Activated T-cell treated with anti-CD3 and anti-CD28 coated beads, Interleukin-2, amount 50 U/mL, for 48 hours (primary cell): ENCODE measurements around the gene PSMD2.
"Not testable (repeated sequence)": the region's sequence is repeated elsewhere in the genome, so short reads cannot be mapped to it uniquely, and the experiment has no call there.

Source experiments
- DNase-seq, 2 experiments: peaks; one replicate each; pipeline ENCODE4 v3.0.0-alpha.2; 2020

Gene PSMD2

GRCh38 chr3:184317201-184317600 lies 18.2 kb downstream of the PSMD2 start:
- no peak for DNase-seq

DNA sequence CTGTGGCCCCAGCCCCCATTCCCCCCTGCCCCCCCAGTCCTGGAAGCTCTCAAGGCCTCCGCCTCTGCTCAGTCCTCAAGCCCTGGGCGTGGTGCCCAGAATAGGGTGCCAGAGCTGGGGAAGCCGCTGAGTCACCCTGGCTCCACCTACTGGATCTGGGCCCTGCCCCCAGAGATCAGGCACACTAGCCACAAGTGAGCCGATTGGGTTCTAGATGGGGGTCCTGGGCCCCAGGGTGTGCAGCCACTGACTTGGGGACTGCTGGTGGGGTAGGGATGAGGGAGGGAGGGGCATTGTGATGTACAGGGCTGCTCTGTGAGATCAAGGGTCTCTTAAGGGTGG lies 21.0 kb downstream of the PSMD2 start:
- DNase-seq: peak in 1 of 2 experiments; percentile 72

DNA sequence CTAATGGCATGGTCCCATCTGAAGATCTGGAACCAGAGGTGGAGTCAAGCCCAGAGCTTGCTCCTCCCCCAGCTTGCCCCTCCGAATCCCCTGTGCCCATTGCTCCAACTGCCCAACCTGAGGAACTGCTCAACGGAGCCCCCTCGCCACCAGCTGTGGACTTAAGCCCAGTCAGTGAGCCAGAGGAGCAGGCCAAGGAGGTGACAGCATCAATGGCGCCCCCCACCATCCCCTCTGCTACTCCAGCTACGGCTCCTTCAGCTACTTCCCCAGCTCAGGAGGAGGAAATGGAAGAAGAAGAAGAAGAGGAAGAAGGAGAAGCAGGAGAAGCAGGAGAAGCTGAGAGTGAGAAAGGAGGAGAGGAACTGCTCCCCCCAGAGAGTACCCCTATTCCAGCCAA lies 22.6 kb downstream of the PSMD2 start:
- no peak for DNase-seq

DNA sequence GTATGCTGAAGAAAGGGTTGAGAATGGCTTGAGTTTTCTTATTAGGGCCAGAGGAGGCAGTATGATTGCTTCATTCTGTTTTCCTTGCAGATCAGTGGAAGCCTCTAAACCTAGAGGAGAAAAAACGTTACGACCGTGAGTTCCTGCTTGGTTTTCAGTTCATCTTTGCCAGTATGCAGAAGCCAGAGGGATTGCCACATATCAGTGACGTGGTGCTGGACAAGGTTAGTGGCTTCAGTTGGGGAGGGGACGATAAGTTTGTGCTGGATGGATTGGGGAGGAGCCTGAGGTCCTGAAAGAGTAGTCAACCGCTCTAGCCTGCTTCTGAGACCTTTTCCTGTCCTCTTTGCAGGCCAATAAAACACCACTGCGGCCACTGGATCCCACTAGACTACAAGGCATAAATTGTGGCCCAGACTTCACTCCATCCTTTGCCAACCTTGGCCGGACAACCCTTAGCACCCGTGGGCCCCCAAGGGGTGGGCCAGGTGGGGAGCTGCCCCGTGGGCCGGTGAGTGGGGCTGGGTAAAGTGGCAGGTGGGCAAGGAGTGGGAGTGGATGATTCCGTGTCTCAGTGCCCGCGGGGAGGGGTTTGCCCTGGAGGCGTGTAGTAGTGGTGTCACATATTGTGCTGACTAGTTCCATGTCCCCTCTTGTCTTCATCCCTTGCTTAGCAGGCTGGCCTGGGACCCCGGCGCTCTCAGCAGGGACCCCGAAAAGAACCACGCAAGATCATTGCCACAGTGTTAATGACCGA lies 23.9 kb downstream of the PSMD2 start:
- DNase-seq: no peak

DNA sequence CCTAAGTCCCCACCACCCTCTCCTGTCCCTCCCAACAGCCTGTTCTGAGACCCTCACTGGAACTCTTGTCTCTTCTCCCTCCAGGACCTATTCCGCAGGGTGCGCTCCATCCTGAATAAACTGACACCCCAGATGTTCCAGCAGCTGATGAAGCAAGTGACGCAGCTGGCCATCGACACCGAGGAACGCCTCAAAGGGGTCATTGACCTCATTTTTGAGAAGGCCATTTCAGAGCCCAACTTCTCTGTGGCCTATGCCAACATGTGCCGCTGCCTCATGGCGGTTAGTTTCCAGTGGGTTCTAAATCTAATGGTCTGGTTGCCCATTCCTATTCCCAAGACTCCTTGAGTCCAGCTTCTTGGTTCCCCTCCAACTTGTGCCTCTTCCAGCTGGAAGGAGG lies 24.7 kb downstream of the PSMD2 start:
- no peak for DNase-seq

DNA sequence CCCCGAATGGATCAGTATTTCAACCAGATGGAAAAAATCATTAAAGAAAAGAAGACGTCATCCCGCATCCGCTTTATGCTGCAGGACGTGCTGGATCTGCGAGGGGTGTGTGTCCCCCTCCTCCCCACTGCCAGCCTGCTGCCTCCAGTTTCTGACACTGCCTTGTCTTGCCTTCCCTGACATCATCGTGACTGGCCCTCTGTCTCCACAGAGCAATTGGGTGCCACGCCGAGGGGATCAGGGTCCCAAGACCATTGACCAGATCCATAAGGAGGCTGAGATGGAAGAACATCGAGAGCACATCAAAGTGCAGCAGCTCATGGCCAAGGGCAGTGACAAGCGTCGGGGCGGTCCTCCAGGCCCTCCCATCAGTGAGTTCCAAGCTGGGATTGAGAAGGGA lies 26.2 kb downstream of the PSMD2 start:
- DNase-seq: no peak

DNA sequence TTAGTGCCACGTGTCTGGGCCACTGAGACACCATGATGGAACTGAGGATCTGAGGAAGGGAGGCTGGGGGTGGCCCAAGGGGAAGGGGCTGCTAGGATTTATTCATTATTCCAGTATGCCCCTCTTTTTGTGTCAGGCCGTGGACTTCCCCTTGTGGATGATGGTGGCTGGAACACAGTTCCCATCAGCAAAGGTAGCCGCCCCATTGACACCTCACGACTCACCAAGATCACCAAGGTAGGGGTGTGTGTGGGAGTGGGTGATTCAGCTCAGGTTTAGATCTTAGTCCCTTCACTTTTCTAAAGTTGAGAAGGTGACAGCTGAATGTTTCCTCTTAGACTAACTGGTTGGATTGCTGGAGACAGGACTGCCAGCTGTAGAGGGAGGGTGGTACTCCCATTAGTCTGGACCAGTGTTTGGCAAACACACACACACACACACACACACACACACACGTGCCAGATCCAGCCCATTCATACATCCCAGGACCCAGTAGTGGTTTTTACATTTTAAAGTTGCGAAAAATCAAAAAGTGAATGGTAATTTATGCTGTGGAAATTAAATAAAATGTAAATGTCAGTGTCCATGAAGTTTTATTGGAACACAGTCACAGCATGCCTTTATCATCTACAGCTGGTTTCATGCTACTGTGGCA lies 26.8 kb downstream of the PSMD2 start:
- DNase-seq: peak; percentile 63 to 66

DNA sequence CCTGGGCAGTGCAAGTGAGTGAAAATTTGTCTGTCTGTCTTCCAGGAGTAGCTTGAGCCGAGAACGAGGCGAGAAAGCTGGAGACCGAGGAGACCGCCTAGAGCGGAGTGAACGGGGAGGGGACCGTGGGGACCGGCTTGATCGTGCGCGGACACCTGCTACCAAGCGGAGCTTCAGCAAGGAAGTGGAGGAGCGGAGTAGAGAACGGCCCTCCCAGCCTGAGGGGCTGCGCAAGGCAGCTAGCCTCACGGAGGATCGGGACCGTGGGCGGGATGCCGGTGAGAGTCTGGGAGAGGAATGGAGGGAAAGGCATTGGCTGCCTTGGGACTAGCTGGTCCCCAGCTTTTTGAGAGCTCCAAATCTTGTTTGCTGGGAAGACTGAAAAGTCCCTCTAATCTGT lies 28.1 kb downstream of the PSMD2 start:
- DNase-seq: no peak

DNA sequence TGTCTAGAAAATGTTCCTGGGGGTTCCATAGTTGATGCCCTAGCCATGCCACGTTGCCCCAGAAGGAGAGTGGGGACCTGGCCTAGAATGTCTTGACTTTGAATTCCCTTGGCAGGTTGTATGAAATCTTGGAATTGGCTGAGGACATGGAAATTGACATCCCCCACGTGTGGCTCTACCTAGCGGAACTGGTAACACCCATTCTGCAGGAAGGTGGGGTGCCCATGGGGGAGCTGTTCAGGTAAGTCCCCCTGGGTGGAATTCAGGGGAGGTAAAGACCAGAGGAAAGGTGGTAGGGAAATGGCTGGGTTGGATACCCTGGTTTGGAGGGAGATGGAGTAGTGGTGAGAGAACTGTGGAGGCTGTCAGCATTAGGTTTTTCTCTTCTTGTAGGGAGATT lies 29.5 kb downstream of the PSMD2 start:
- no peak for DNase-seq

DNA sequence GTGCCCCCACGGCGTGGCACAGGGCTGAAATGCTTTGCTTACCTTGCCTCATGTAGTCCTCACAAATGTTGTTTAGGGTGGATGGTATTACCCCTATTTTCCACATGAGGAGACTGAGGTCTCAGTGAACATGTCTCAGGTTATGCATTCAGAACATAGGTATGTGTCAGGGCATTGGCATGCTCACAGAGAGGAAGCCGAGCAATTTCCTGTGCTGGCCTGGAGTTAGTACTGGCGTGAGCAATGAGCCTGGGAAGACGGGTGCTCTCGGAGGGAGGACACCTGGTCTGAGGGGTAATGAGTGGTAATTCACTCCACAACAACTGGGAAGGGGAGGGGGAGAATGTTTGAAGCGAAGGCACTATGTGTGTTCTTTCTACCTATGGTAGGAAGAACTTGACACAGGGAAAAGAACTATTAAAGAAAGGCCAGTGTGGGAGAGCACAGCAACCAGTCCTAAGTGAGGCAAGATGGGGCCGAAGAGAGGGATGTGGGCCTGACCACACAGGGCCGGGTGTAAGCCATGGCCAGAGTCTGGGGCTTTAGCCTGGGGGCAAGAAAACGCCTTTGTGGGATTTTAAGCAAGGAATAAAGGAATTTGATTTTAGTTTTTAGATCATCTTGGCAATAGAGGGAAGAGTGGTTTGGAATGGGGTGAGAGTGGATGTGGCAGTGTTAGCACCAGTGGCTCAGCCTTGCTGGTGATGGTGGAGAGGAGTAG lies 33.5 kb downstream of the PSMD2 start:
- no peak for DNase-seq

DNA sequence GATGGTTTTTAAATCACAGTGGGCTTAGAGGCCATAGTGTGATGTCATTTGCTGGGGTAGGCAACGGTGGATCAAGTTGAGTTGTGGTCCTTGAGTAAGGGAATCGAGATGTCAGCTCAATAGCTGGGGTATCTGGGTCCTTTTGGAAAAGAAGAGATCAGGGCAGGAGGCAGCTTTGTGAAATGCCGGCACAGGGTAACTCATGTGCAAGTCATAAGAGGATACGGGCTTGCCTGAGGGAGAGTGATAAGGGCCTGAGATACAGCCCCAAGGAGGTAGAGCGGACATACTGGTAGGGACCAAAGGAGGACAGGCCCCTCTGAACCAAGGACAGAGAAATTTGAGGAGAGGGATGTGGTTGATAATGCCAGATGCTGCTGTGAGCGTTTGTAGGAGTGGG lies 34.1 kb downstream of the PSMD2 start:
- no peak for DNase-seq

DNA sequence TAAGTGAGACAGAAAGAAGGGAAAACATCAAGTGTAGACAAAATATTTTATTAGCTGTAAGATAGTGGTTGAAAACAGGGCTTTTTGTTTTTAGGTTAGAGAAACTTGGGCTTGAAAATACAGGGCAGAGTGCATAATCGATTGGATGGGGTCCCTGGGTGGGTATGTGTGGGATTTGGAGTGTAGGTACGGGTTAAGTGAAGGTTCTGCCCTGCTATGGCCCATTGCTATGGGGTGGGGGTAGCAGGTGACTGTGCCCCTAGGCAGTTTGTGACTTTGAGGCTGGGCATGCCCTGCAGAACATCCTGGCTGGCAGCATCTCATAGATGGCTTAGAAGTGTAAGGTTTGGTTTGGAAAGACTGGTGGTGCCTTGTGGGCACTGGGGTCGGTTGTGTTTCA lies 34.7 kb downstream of the PSMD2 start:
- DNase-seq: no peak

GRCh38 chr3:184334470-184335158 lies 35.6 kb downstream of the PSMD2 start:
- DNase-seq: peak; percentile 66 to 67

DNA sequence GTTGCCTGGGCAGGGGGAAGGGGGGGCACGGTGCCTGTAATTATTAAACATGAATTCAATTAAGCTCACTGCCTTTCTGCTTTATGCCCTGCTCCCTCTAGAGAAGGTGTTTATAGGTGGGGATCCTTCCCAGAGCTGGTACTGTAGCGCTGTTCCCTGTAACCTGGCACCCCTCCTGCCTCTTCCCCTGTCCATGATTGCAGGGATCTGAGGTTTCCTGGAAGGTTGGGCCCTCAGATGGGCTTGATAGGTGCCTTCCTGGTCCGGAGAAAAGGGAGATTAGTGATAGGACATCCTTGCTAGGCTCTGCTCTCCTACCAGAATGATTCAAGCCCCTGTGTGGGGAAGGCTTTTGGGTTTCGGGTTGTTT lies 36.2 kb downstream of the PSMD2 start:
- DNase-seq: no peak

DNA sequence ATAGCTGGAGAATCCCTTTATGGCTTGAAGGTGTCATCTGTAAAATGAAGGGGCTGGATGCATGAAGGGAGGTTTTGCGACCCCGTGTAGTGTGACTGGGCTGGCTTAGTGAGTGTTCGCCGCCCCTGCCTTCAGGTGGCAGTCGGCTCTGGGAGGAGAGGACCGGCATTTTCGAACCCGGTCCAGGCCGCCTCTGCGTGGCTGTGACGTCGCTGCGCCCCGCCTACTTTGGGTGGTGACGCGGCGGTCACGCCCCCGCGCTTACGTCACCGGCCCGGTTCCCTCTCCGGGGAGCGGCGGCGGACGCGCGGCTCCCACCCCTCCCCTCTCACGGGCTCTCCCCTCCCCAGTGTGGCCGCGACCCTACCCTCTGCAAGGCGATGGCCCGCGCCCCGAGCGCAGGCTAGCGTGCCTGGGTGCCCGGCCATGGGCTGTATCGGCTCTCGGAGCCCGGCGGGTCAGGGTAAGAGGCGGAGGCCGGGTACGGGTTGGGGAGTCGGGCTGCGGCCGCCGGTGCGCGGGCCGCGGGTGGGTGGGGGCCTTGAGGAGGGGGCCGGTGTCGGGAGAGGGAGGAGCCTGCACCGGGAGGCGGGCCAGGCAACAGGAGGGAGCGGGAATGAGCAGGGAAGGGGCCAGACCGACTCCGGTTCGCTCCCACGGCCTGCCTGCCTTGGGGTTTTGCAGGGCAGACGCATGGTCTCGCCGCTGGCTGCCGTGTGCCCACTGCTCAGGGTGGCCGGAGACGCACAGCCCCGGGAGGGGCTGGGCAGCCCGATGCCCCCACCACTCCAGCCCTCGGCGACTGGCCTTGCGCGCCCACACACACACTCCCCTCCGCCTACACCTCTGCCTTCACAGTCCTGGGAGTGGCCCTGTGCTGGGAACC lies 36.9 kb downstream of the PSMD2 start:
- peak; percentile 91 to 94 for DNase-seq

- DNase-seq: no peak
Measured at GRCh38 chr3:184336547-184337398, 37.7 kb downstream of the PSMD2 start.

GRCh38 chr3:184337399-184337714 lies 38.3 kb downstream of the PSMD2 start, which contains the start of gene FAM131A:
FAM131A (plus strand) TSS chr3:184337600; CDS start chr3:184337631, 31 bp downstream.
- no peak for DNase-seq

DNA sequence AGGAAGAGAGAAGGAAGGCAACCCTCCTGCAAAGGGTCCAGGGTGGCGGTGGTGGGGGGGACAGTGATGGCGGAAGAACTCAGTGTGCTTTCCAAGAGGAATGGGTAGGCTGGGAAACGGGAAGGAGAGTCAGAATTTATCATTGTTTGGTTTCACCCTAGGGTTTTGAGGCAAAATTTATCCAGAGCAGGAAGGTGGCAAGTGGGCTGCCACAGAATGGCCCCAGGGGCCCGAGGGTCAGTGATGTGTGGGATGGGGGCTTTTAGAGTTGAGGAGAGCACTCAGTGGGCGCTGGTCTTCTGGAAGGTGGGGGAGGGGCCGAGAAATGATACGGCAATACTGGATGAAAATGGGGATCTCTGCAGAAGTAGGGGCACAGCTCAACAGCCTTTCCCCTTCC lies 38.9 kb downstream of the PSMD2 start:
- DNase-seq: no peak

DNA sequence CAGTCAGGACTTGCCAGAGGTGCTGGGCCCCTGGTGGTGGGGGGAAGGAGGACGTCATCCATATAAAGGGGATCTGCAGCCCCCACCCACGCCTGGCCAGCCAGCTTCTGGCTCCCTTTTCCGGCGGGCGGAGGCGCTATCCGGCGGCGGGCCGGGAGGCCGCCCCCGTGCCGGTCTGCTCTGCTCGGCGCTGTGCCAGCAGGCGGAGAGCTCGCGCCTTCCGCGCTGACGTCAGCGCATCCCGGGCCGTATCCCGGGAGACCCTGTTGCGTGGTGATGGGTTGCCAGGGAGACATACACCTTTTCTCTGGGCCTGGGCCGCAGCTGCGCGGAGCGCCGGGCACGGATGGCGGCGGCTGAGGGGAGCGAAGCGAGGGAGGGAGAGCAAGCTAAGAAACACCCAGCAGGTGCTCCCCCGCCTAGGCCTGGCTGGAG lies 39.5 kb downstream of the PSMD2 start:
- DNase-seq: no peak

GRCh38 chr3:184339001-184339400 lies 40.0 kb downstream of the PSMD2 start:
- no peak for DNase-seq

DNA sequence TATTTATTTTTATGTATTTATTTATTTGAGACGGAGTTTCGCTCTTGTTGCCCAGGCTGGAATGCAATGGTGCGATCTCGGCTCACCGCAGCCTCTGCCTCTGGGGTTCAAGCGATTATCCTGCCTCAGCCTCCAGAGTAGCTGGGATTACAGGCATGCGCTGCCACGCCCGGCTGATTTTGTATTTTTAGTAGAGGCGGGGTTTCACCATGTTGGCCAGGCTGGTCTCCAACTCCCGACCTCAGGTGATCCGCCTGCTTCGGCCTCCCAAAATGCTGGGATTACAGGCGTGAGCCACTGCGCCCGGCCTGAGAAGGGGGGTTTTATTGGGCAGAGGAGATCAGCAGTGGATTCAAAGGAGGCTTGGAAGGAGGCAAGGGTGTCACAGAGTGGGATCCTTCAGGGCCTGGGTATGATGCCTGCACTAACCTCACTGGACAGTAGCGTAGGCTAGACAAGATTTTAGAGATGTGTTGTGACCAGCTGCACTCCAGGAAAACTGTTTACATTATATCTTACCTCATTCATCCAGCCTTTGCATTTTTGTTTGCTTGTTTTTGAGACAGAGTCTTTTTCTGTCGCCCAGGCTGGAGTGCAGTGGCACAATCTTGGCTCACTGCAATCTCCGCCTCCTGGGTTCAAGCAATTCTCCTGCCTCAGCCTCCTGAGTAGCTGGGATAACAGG lies 40.6 kb downstream of the PSMD2 start:
- not testable (repeated sequence) for DNase-seq
